ENCODE data around the gene BOK. TPM values are rescaled to one million over a fixed set of nuclear protein-coding genes. Genes with fewer than 3 reads are reported as not detected.

The BOK gene
- total and polyA plus RNA-seq, 10 of the 15 experiments (the other 5 are each of a cell fraction or from before 2014, with no cell fraction given) = 0.04 to 0.15 (median 0.12) TPM; not detected in 7

DNA sequence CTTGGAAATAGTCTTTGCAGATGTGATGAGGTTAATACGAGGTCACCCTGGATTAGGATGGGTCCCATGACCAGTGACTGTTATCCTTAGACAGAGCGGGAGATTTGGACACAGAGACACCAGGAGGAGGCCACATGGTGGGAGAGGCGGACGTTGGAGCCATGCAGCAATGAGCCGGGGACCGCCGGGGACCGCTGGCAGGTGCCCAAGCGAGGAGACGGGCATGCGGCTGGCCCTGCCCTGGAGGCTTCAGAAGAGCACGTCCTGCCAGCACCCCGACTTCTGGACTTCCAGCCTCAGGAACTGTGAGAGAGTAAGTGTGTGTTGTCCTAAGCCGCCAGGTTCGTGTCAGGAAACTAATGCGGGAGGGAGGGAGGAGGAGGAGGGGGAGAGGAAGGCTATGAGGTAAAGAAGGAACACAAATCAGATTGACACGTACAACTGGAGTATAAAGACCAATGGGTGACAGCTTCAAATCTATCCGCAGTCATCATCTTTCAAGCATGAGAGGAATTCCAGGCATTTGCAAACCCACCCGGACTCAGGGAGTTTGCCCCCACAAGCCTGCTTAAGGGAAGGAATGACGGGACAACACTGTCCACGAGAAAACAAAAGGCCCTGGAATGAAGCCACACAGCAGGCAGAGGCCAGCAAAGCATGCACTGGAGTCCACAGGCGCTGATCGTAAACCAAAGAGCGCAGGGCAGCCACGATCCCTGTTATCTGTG is 11.6 kb upstream of the BOK start:
- intact Hi-C loops (cut with micrococcal nuclease; ENCODE audit: unreplicated experiment) = no loop called here
- no peak for DNase-seq (ENCODE audit: low read depth, low spot score)
- H3K9ac ChIP-seq (ENCODE audit: control insufficient read depth, insufficient read depth, low read length) = no peak overlapping the region
- TF ChIP-seq ZBED1 (IDR thresholded peaks at IDR 0.05; ENCODE audit: borderline replicate concordance) = no peak
- no peak for TF ChIP-seq NR2C2 (IDR thresholded peaks at IDR 0.05; ENCODE audit: borderline replicate concordance, control insufficient read depth, insufficient read length, low read depth)
- TF ChIP-seq MEF2A (IDR thresholded peaks at IDR 0.05; ENCODE audit: insufficient read depth, low read depth, low read length) = no peak
- TF ChIP-seq, protein P1, sequence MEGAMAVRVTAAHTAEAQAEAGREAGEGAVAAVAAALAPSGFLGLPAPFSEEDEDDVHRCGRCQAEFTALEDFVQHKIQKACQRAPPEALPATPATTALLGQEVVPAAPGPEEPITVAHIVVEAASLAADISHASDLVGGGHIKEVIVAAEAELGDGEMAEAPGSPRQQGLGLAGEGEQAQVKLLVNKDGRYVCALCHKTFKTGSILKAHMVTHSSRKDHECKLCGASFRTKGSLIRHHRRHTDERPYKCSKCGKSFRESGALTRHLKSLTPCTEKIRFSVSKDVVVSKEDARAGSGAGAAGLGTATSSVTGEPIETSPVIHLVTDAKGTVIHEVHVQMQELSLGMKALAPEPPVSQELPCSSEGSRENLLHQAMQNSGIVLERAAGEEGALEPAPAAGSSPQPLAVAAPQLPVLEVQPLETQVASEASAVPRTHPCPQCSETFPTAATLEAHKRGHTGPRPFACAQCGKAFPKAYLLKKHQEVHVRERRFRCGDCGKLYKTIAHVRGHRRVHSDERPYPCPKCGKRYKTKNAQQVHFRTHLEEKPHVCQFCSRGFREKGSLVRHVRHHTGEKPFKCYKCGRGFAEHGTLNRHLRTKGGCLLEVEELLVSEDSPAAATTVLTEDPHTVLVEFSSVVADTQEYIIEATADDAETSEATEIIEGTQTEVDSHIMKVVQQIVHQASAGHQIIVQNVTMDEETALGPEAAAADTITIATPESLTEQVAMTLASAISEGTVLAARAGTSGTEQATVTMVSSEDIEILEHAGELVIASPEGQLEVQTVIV (IDR thresholded peaks at IDR 0.05; ENCODE audit: borderline replicate concordance, partially characterized antibody) = no peak
- TF ChIP-seq KDM1A (IDR thresholded peaks at IDR 0.05; ENCODE audit: borderline replicate concordance) = no peak
- TF ChIP-seq BACH1 (IDR thresholded peaks at IDR 0.05; ENCODE audit: borderline replicate concordance) = no peak
- no peak for TF ChIP-seq NFYB (IDR thresholded peaks at IDR 0.05; ENCODE audit: insufficient read depth, low read depth, low read length)
- no peak for TF ChIP-seq IRF3 (IDR thresholded peaks at IDR 0.05)
- ChIA-PET SMC1A (ENCODE audit: uncharacterized antibody, unreplicated experiment) (no interaction called here), CTCF (no interaction called here), POLR2A (interaction anchor here (0.6 kb wide), 1 partner anchor 232 kb away, joined by 3 read pairs; no protein-coding TSS in a partner anchor), RAD21 (ENCODE audit: unreplicated experiment) (no interaction called here)
- H3K79me2 ChIP-seq (ENCODE audit: control insufficient read depth, insufficient read depth, low read length) = no peaks in the 10 kb centered on the region
- no peaks in the 10 kb centered on the region for H4K20me1 ChIP-seq (ENCODE audit: control insufficient read depth, insufficient read depth)
- H3K9me3 ChIP-seq (replicated peaks; ENCODE audit: control insufficient read depth, insufficient read depth, low read length) = no peaks in the 10 kb centered on the region
- H3K27ac ChIP-seq (ENCODE audit: control insufficient read depth, insufficient read depth) = no peak overlapping the region
- no peak for FAIRE-seq
- BruUV-seq (replicated peaks) = no TSS peak
- no peak overlapping the region for H3K4me3 ChIP-seq
- no peaks in the 10 kb centered on the region; a peak in 2 of 4 replicates for H3K27me3 ChIP-seq (replicated peaks in 1 of 2; ENCODE audit: control insufficient read depth in 2 of 2, insufficient read depth in 2 of 2, low read length in 1 of 2)
- H3K4me2 ChIP-seq (ENCODE audit: control insufficient read depth, insufficient read depth) = no peak overlapping the region
- no peaks in the 10 kb centered on the region for H3K4me1 ChIP-seq (ENCODE audit: control insufficient read depth, insufficient read depth, low read length)
- 49% methylated on average over 25 of the region's 25 CpGs for WGBS (ENCODE audit: insufficient coverage, insufficient replicate concordance, low lambda C conversion rate, missing lambda C conversion rate)
- ATAC-seq = no peak
- H3K36me3 ChIP-seq (ENCODE audit: control insufficient read depth in 2 of 2, insufficient read depth in 2 of 2, low read length in 1 of 2) = no peaks in the 10 kb centered on the region
- in situ Hi-C loops (cut with MboI) = no loop called here
- H2AFZ ChIP-seq (ENCODE audit: control insufficient read depth, low read depth, low read length) = no peak overlapping the region

All from GM12878 (cell line).